ENCODE data around the gene NYAP2. TPM values are rescaled to one million over a fixed set of nuclear protein-coding genes. Genes with fewer than 3 reads are reported as not detected.

Gene NYAP2
- total RNA-seq, 1 donor from 2014 or later, result 0.07 TPM

DNA sequence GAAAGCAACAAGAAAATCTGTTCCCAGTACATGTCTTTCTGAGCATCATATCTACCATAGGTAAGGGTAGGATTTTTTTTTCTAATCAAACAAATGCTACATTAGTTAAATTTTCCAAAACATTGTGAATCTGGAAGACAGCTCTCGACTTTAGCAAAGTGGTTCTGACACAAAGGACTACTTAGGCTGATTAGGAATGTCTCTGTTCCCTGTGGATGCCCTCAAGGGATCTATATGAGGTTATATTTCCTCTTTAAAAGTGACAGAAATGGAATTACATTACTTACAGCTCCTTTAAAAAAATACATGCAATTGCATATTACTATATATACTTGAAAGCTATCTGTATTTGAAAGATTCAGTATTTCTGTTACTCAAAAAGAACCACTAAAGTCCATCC is 15.4 kb downstream of the NYAP2 start:
- H3K4me1 ChIP-seq, result no peaks in the 10 kb centered on the region
- H3K9me3 ChIP-seq (ENCODE audit: low read depth), result no peaks in the 10 kb centered on the region
- no peaks in the 10 kb centered on the region for H3F3A ChIP-seq (ENCODE audit: low read depth)
- no peak overlapping the region for H2AFZ ChIP-seq (replicated peaks)
- no peak overlapping the region for H3K9ac ChIP-seq
- H3K36me3 ChIP-seq, result no peaks in the 10 kb centered on the region
- no peaks in the 10 kb centered on the region for H4K20me1 ChIP-seq (ENCODE audit: low read depth)
- TF ChIP-seq, protein P1, sequence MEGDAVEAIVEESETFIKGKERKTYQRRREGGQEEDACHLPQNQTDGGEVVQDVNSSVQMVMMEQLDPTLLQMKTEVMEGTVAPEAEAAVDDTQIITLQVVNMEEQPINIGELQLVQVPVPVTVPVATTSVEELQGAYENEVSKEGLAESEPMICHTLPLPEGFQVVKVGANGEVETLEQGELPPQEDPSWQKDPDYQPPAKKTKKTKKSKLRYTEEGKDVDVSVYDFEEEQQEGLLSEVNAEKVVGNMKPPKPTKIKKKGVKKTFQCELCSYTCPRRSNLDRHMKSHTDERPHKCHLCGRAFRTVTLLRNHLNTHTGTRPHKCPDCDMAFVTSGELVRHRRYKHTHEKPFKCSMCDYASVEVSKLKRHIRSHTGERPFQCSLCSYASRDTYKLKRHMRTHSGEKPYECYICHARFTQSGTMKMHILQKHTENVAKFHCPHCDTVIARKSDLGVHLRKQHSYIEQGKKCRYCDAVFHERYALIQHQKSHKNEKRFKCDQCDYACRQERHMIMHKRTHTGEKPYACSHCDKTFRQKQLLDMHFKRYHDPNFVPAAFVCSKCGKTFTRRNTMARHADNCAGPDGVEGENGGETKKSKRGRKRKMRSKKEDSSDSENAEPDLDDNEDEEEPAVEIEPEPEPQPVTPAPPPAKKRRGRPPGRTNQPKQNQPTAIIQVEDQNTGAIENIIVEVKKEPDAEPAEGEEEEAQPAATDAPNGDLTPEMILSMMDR (IDR thresholded peaks at IDR 0.05), result no peak
- TF ChIP-seq EZH2 (IDR thresholded peaks at IDR 0.05) (no peak), EZH2phosphoT487 (IDR thresholded peaks at IDR 0.05) (no peak)
- Mint-ChIP-seq H3K36me3 (no peaks in the 10 kb centered on the region), H3K27ac (no peak overlapping the region), H3K4me3 (no peak overlapping the region), H3K9me3 (no peaks in the 10 kb centered on the region), H3K4me1 (no peaks in the 10 kb centered on the region), H3K27me3 (ENCODE audit: insufficient read depth, low read depth) (no peaks in the 10 kb centered on the region)
- no peak for DNase-seq (ENCODE audit: low spot score)
- no peaks in the 10 kb centered on the region for H3K79me2 ChIP-seq (ENCODE audit: low read depth)
- no peak overlapping the region for H3K27ac ChIP-seq
- no peak overlapping the region for H3K4me2 ChIP-seq
- H3K4me3 ChIP-seq, result no peak overlapping the region
- no peaks in the 10 kb centered on the region for H3K27me3 ChIP-seq

DNA sequence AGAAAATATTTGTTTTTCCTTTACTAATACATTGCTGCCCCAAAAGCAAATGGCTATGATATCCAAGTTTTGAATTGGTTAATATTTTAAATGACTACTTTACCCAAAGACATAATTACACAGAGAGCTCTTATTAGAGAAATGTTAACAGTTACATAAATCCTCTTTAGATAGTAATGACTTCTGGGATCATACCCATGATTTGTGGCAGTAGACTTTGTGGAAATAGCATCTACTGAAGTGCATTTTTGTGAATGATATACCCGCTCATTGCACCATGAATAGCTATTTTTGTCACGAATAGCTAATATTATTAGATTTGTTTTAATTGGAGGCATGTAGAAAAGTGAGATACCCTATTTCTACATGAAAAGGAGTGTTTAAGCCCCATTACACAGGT is 15.8 kb downstream of the NYAP2 start:
- H3K9me3 ChIP-seq (ENCODE audit: low read depth), result no peaks in the 10 kb centered on the region
- Mint-ChIP-seq H3K27ac (no peak overlapping the region), H3K27me3 (ENCODE audit: insufficient read depth, low read depth) (no peaks in the 10 kb centered on the region), H3K4me3 (no peak overlapping the region), H3K4me1 (no peaks in the 10 kb centered on the region), H3K36me3 (no peaks in the 10 kb centered on the region), H3K9me3 (no peaks in the 10 kb centered on the region)
- H3K9ac ChIP-seq, result no peak overlapping the region
- no peaks in the 10 kb centered on the region for H3K27me3 ChIP-seq
- DNase-seq (ENCODE audit: low spot score), result no peak
- H3K4me1 ChIP-seq, result no peaks in the 10 kb centered on the region
- no peak overlapping the region for H2AFZ ChIP-seq (replicated peaks)
- no peak for TF ChIP-seq EZH2phosphoT487 (IDR thresholded peaks at IDR 0.05)
- TF ChIP-seq, protein P1 (IDR thresholded peaks at IDR 0.05), result no peak
- TF ChIP-seq EZH2 (IDR thresholded peaks at IDR 0.05), result no peak
- H3K27ac ChIP-seq, result no peak overlapping the region
- no peaks in the 10 kb centered on the region for H3K79me2 ChIP-seq (ENCODE audit: low read depth)
- H3K4me3 ChIP-seq, result no peak overlapping the region
- H4K20me1 ChIP-seq (ENCODE audit: low read depth), result no peaks in the 10 kb centered on the region
- H3K4me2 ChIP-seq, result no peak overlapping the region
- H3K36me3 ChIP-seq, result no peaks in the 10 kb centered on the region
- H3F3A ChIP-seq (ENCODE audit: low read depth), result no peaks in the 10 kb centered on the region

DNA sequence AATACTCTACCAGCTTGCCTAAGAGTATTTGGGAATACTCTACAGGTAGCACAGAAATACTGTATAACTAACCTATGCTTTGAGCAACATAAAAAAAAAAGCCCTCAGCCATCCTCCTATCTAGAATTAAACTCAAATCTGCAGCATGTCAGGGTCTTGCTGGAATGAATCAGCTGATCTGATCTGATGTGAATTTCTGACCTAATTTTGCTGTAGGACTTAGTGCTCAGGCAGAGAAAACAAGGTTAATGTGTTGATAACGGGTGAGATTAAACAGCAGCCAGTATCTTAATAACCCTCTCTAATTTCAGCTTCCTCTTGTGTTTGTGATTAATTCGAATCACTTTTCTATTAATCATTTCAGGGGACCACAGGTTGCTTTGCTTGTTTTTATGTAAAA is 16.3 kb downstream of the NYAP2 start:
- no peaks in the 10 kb centered on the region for H3K9me3 Mint-ChIP-seq
- H3K9me3 ChIP-seq (ENCODE audit: low read depth), result no peaks in the 10 kb centered on the region
- no peaks in the 10 kb centered on the region for H3F3A ChIP-seq (ENCODE audit: low read depth)
- H3K4me1 Mint-ChIP-seq, result no peaks in the 10 kb centered on the region
- no peak overlapping the region for H2AFZ ChIP-seq (replicated peaks)
- H3K79me2 ChIP-seq (ENCODE audit: low read depth), result no peaks in the 10 kb centered on the region
- no peak for TF ChIP-seq EZH2phosphoT487 (IDR thresholded peaks at IDR 0.05)
- TF ChIP-seq, protein P1 (IDR thresholded peaks at IDR 0.05), result no peak
- TF ChIP-seq EZH2 (IDR thresholded peaks at IDR 0.05), result no peak
- H3K27me3 Mint-ChIP-seq (ENCODE audit: insufficient read depth, low read depth), result no peaks in the 10 kb centered on the region
- no peak overlapping the region for H3K4me3 Mint-ChIP-seq
- H3K36me3 ChIP-seq, result no peaks in the 10 kb centered on the region
- no peaks in the 10 kb centered on the region for H3K36me3 Mint-ChIP-seq
- H3K27me3 ChIP-seq, result no peaks in the 10 kb centered on the region
- no peak overlapping the region for H3K4me2 ChIP-seq
- H3K27ac Mint-ChIP-seq, result no peak overlapping the region
- no peak overlapping the region for H3K4me3 ChIP-seq
- H3K27ac ChIP-seq, result no peak overlapping the region
- no peaks in the 10 kb centered on the region for H4K20me1 ChIP-seq (ENCODE audit: low read depth)
- H3K9ac ChIP-seq, result no peak overlapping the region
- no peaks in the 10 kb centered on the region for H3K4me1 ChIP-seq
- DNase-seq (ENCODE audit: low spot score), result no peak
